Sigmoid colon (tissue), 7 donors: Measurements from ENCODE around the gene CHTF18. TPM values are rescaled to one million over a fixed set of nuclear protein-coding genes. Genes with fewer than 3 reads are reported as not detected.

Source experiments
- DNase-seq: peaks from one replicate; pipeline ENCODE4 v3.0.0-alpha.2; 2019
- H3K27ac ChIP-seq, 4 donors: fragments of 200-600 bp; sonication (generic); one replicate each; pipeline ENCODE4 v1.5.1; 2016 to 2019; ENCODE audit warnings: mild to moderate bottlenecking in 1 of 4
- H3K27me3 ChIP-seq, 3 donors: fragments of 200-600 bp; sonication (generic); one replicate each; pipeline ENCODE4 v1.5.1; 2019; ENCODE audit warnings: mild to moderate bottlenecking in 1 of 3
- H3K36me3 ChIP-seq, 4 donors: fragments of 200-600 bp; sonication (generic); one replicate each; pipeline ENCODE4 v1.5.1; 2016 to 2019
- H3K4me1 ChIP-seq, 4 donors: fragments of 200-600 bp; sonication (generic); one replicate each; pipeline ENCODE4 v1.5.1; 2017 to 2019
- H3K4me3 ChIP-seq, 4 donors: fragments of 200-600 bp; sonication (generic); one replicate each; pipeline ENCODE4 v1.5.1; 2017 to 2019; ENCODE audit warnings: mild to moderate bottlenecking in 2 of 4, moderate library complexity in 1 of 4
- H3K9me3 ChIP-seq, 4 donors: fragments of 200-600 bp in 3 of 4; sonication (generic) in 3 of 4; one replicate each; pipeline versions ENCODE4 v1.5.1 to v1.6.1; 2013 to 2019
- CTCF ChIP-seq, 4 experiments: fragments of 450-650 bp in 3 of 4; fragments of 200-600 bp in 1 of 4; IDR thresholded peaks; one replicate each; pipeline ENCODE4 v1.5.1; 2016 to 2019; ENCODE audit warnings: antibody characterized with exemption in 4 of 4, mild to moderate bottlenecking in 3 of 4, moderate library complexity in 2 of 4
- EP300 ChIP-seq, 4 donors: sonication (generic); formaldehyde crosslinking; IDR thresholded peaks; one replicate each; pipeline ENCODE4 v1.6.1; 2017; ENCODE audit warnings: antibody characterized with exemption in 4 of 4
- POLR2A ChIP-seq, 2 donors: fragments of 450-650 bp; IDR thresholded peaks; one replicate each; pipeline ENCODE4 v1.6.1; 2016; ENCODE audit warnings: antibody characterized with exemption in 2 of 2, mild to moderate bottlenecking in 2 of 2, moderate library complexity in 2 of 2
- POLR2AphosphoS5 ChIP-seq, 4 donors: sonication (generic); formaldehyde crosslinking; IDR thresholded peaks; one replicate each; pipeline ENCODE4 v1.6.1; 2017; ENCODE audit warnings: antibody characterized with exemption in 4 of 4
- WGBS, 2 donors: extraction: QIAGEN DNeasy Blood & Tissue Kit; methylation state at CpG; one replicate each; pipeline ENCODE4 v1.1.7; 2013; 5-methylcytosine and 5-hydroxymethylcytosine counted together
- intact Hi-C: fragments of 100-400 bp; cut with DNase I; formaldehyde crosslinking; loops from one replicate; pipeline ENCODE4 v1.15.1; 2023
- polyA plus RNA-seq, 3 donors: library from polyadenylated mRNA; stranded (reverse); fragments of 200-250 nt; gene quantifications; one replicate each; pipeline ENCODE4 v1.2.3, GENCODE V29; 2013
- total RNA-seq, 4 donors: library from RNA; depleted of rRNA; stranded (reverse); fragments of >200 nt; gene quantifications; one replicate each; pipeline ENCODE4 v1.1.0, GENCODE V29; 2016
- donor health status: healthy with polysubstance abuse.
- donor health status: Bipolar disorder and iron deficiency.
- donor health status: healthy.

CHTF18 gene
- total and polyA plus RNA-seq, 7 donors, result 1.8 to 29.2 (median 5.0) TPM

- no peak for DNase-seq
- Histone ChIP-seq H3K4me3 (no peak overlapping the region), H3K9me3 (no peaks in the 10 kb centered on the region), H3K27me3 (peaks cover 22 to 95% (median 44%) of the 10 kb centered on the region in 3 donors), H3K27ac (no peak overlapping the region), H3K4me1 (peaks cover 0 to 14% (median 12%) of the 10 kb centered on the region in 4 donors), H3K36me3 (no peaks in the 10 kb centered on the region)
- no peak for TF ChIP-seq CTCF (IDR thresholded peaks at IDR 0.05)
- no peak for TF ChIP-seq POLR2A (IDR thresholded peaks at IDR 0.05)
- TF ChIP-seq POLR2AphosphoS5 (IDR thresholded peaks at IDR 0.05), result no peak
- TF ChIP-seq EP300 (IDR thresholded peaks at IDR 0.05), result no peak
- intact Hi-C loops, result no loop called here
- 82 to 84% methylated on average over 12 of the region's 12 CpGs for WGBS, 2 donors
Measured at GRCh38 chr16:820748-821147, 32.3 kb downstream of the CHTF18 start.

- no peak for TF ChIP-seq POLR2AphosphoS5 (IDR thresholded peaks at IDR 0.05)
- no peak for TF ChIP-seq POLR2A (IDR thresholded peaks at IDR 0.05)
- TF ChIP-seq CTCF (IDR thresholded peaks at IDR 0.05), result no peak
- no peak for TF ChIP-seq EP300 (IDR thresholded peaks at IDR 0.05)
- Histone ChIP-seq H3K27ac (no peak overlapping the region), H3K36me3 (no peaks in the 10 kb centered on the region), H3K4me1 (peaks cover 0 to 14% (median 12%) of the 10 kb centered on the region in 4 donors), H3K27me3 (peaks cover 22 to 89% (median 35%) of the 10 kb centered on the region in 3 donors), H3K4me3 (no peak overlapping the region), H3K9me3 (no peaks in the 10 kb centered on the region)
- intact Hi-C loops, result no loop called here
- no peak for DNase-seq
- WGBS, 2 donors, result 64 to 71% methylated on average over 13 of the region's 13 CpGs
Measured at GRCh38 chr16:821751-822150, 33.3 kb downstream of the CHTF18 start.

- peaks cover 0 to 12% (median 10%) of the 10 kb centered on the region in 4 donors for H3K4me1 ChIP-seq
- TF ChIP-seq POLR2AphosphoS5 (IDR thresholded peaks at IDR 0.05), result no peak
- TF ChIP-seq CTCF (IDR thresholded peaks at IDR 0.05), result no peak
- no peak for TF ChIP-seq POLR2A (IDR thresholded peaks at IDR 0.05)
- no peak for TF ChIP-seq EP300 (IDR thresholded peaks at IDR 0.05)
- no peaks in the 10 kb centered on the region for H3K36me3 ChIP-seq
- WGBS, 2 donors, result 76 to 89% methylated on average over 21 of the region's 21 CpGs
- no peaks in the 10 kb centered on the region for H3K9me3 ChIP-seq
- H3K4me3 ChIP-seq, result no peak overlapping the region
- no peak for DNase-seq
- H3K27ac ChIP-seq, result no peak overlapping the region
- intact Hi-C loops, result no loop called here
- peaks cover 18 to 84% (median 29%) of the 10 kb centered on the region in 3 donors for H3K27me3 ChIP-seq
Measured at GRCh38 chr16:822174-822908, 33.9 kb downstream of the CHTF18 start.

- peaks cover 0 to 10% (median 9%) of the 10 kb centered on the region in 4 donors for H3K4me1 ChIP-seq
- peaks cover 14 to 78% (median 24%) of the 10 kb centered on the region in 3 donors for H3K27me3 ChIP-seq
- DNase-seq, result no peak
- 84 to 89% methylated on average over 9 of the region's 9 CpGs for WGBS, 2 donors
- intact Hi-C loops, result no loop called here
- H3K27ac ChIP-seq, result no peak overlapping the region
- H3K9me3 ChIP-seq, result no peaks in the 10 kb centered on the region
- TF ChIP-seq EP300 (IDR thresholded peaks at IDR 0.05) (no peak), POLR2A (IDR thresholded peaks at IDR 0.05) (no peak), POLR2AphosphoS5 (IDR thresholded peaks at IDR 0.05) (no peak), CTCF (IDR thresholded peaks at IDR 0.05) (no peak)
- no peak overlapping the region for H3K4me3 ChIP-seq
- no peaks in the 10 kb centered on the region for H3K36me3 ChIP-seq
Measured at GRCh38 chr16:822909-823297, 34.5 kb downstream of the CHTF18 start.
